SH-SY5Y (cell line): ENCODE measurements around the gene ZSWIM9.

Source experiments
- GATA2 ChIP-seq: IDR thresholded peaks from 2 replicates; pipeline ENCODE4 v1.6.1; 2011; ENCODE audit warnings: mild to moderate bottlenecking, low read depth, low read length
- GATA3 ChIP-seq: IDR thresholded peaks from 2 replicates; pipeline ENCODE4 v1.6.1; 2011; ENCODE audit warnings: low read depth, mild to moderate bottlenecking, low read length, moderate library complexity

GRCh38 chr19:48218997-48219396, 48.5 kb downstream of the ZSWIM9 start:
- TF ChIP-seq GATA2, result no peak
- no peak for TF ChIP-seq GATA3
